ENCODE measurements around the gene KIF19.

GRCh38 chr17:74282587-74283370 is 43.2 kb upstream of the KIF19 start:
- TF ChIP-seq, protein P1, sequence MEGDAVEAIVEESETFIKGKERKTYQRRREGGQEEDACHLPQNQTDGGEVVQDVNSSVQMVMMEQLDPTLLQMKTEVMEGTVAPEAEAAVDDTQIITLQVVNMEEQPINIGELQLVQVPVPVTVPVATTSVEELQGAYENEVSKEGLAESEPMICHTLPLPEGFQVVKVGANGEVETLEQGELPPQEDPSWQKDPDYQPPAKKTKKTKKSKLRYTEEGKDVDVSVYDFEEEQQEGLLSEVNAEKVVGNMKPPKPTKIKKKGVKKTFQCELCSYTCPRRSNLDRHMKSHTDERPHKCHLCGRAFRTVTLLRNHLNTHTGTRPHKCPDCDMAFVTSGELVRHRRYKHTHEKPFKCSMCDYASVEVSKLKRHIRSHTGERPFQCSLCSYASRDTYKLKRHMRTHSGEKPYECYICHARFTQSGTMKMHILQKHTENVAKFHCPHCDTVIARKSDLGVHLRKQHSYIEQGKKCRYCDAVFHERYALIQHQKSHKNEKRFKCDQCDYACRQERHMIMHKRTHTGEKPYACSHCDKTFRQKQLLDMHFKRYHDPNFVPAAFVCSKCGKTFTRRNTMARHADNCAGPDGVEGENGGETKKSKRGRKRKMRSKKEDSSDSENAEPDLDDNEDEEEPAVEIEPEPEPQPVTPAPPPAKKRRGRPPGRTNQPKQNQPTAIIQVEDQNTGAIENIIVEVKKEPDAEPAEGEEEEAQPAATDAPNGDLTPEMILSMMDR (IDR thresholded peaks at IDR 0.05): no peak
- TF ChIP-seq POLR2A (IDR thresholded peaks at IDR 0.05): no peak

Data from testis (tissue), 2 donors.